CD4-positive, alpha-beta T cell (primary cell): ENCODE data around the gene ADGRD1. TPM values are rescaled to one million over a fixed set of nuclear protein-coding genes. Genes with fewer than 3 reads are reported as not detected.

Experiments used
- ATAC-seq: fragments of 200-7000 bp; cut with Tn5 transposase; one replicate; pipeline ENCODE4 v1.10.0; 2022; ENCODE audit warnings: mild to moderate bottlenecking; ENCODE audit not compliant: poor library complexity
- CTCF ChIA-PET: fragments of 350-600 bp; sonication (Branson Sonifier 250); formaldehyde crosslinking; loops from one replicate; lab custom pipeline; 2021; ENCODE audit warnings: antibody characterized with exemption, inconsistent platforms; lab: Charles Lee
- POLR2A ChIA-PET: fragments of 350-600 bp; sonication (Branson Sonifier 250); formaldehyde crosslinking; loops from one replicate; lab custom pipeline; 2021; ENCODE audit warnings: antibody characterized with exemption, inconsistent platforms; lab: Charles Lee
- DNase-seq, 14 experiments: peaks; one replicate each; pipeline ENCODE4 v3.0.0-alpha.2; 2013 to 2020; ENCODE audit warnings: mixed read lengths in 2 of 14
- H3K27ac ChIP-seq, 2 donors: one replicate each; pipeline versions ENCODE4 v1.5.1 to v1.7.0; 2013; ENCODE audit warnings: low read length in 2 of 2, low read depth in 1 of 2, mild to moderate bottlenecking in 1 of 2
- H3K27me3 ChIP-seq, 2 experiments: 1 replicate in 1 of 2; 2 replicates in 1 of 2; pipeline versions ENCODE4 v1.6.1 to v1.7.0; 2013; ENCODE audit warnings: low read length in 2 of 2, control low read depth in 1 of 2, mild to moderate bottlenecking in 1 of 2, moderate library complexity in 1 of 2; ENCODE audit not compliant: insufficient read depth in 2 of 2, control insufficient read depth in 1 of 2
- H3K36me3 ChIP-seq: one replicate; pipeline ENCODE4 v1.6.1; 2013; ENCODE audit warnings: low read length, control low read depth; ENCODE audit not compliant: insufficient read depth
- H3K4me1 ChIP-seq: one replicate; pipeline ENCODE4 v1.6.1; 2013; ENCODE audit warnings: low read length, control low read depth; ENCODE audit not compliant: insufficient read depth
- H3K4me3 ChIP-seq: one replicate; pipeline ENCODE4 v1.5.1; 2013; ENCODE audit warnings: mild to moderate bottlenecking, low read length, moderate library complexity
- H3K9me3 ChIP-seq, 2 experiments: 1 replicate in 1 of 2; 2 replicates in 1 of 2; pipeline versions ENCODE4 v1.6.1 to v1.7.0; 2013; ENCODE audit warnings: low read length in 2 of 2, mild to moderate bottlenecking in 2 of 2, control low read depth in 1 of 2, moderate library complexity in 1 of 2; ENCODE audit not compliant: control insufficient read depth in 1 of 2, insufficient read depth in 1 of 2
- H3K27ac Mint-ChIP-seq: one replicate; pipeline ENCODE4 v1.8.0; 2020; ENCODE audit warnings: mixed read lengths
- H3K27me3 Mint-ChIP-seq: one replicate; pipeline ENCODE4 v1.8.0; 2021; ENCODE audit warnings: mixed read lengths
- H3K36me3 Mint-ChIP-seq: one replicate; pipeline ENCODE4 v1.8.0; 2021; ENCODE audit warnings: low read depth, mixed read lengths
- H3K4me1 Mint-ChIP-seq: one replicate; pipeline ENCODE4 v1.8.0; 2021; ENCODE audit warnings: low read depth, mixed read lengths
- H3K4me3 Mint-ChIP-seq: one replicate; pipeline ENCODE4 v1.8.0; 2020; ENCODE audit warnings: mild to moderate bottlenecking, mixed read lengths
- H3K9me3 Mint-ChIP-seq: one replicate; pipeline ENCODE4 v1.8.0; 2020; ENCODE audit warnings: mixed read lengths
- CTCF ChIP-seq: fragments of 200-600 bp; IDR thresholded peaks from one replicate; pipeline ENCODE4 v1.8.0; 2022; ENCODE audit warnings: antibody characterized with exemption, mild to moderate bottlenecking
- intact Hi-C, 2 experiments: fragments of 100-400 bp; cut with DNase I in 1 of 2; cut with micrococcal nuclease in 1 of 2; formaldehyde crosslinking; loops; one replicate each; pipeline versions ENCODE4 v1.15.1 to v1.9.0; 2023 to 2025; cut with DNase I, micrococcal nuclease
- total RNA-seq, 174 experiments: library from RNA in 2 of 174; stranded (reverse) in 2 of 174; gene quantifications; one replicate each; pipeline ENCODE4 v1.2.3 and lab custom pipeline; 2021 to 2026

Gene ADGRD1
- total RNA-seq, 2 experiments from 2014 or later = 0.22 TPM; not detected in 1

- CTCF ChIA-PET = no interaction called here
Measured at GRCh38 chr12:131119936-131120335, 166.2 kb downstream of the ADGRD1 start.

GRCh38 chr12:131120831-131121271 lies 167.1 kb downstream of the ADGRD1 start:
- ChIA-PET POLR2A (no interaction called here), CTCF (no interaction called here)
- ATAC-seq = no peak
- Mint-ChIP-seq H3K27me3 (no peaks in the 10 kb centered on the region), H3K9me3 (no peaks in the 10 kb centered on the region), H3K27ac (no peak overlapping the region), H3K4me3 (no peak overlapping the region), H3K36me3 (no peaks in the 10 kb centered on the region), H3K4me1 (no peaks in the 10 kb centered on the region)
- no peak for TF ChIP-seq CTCF
- no peaks in the 10 kb centered on the region for H3K9me3 ChIP-seq
- peaks cover 0 to 2% of the 10 kb centered on the region in 2 experiments for H3K27me3 ChIP-seq
- intact Hi-C loops = no loop called here
- peak in 1 of 14 experiments; percentile 31 for DNase-seq
- no peaks in the 10 kb centered on the region for H3K4me1 ChIP-seq
- no peaks in the 10 kb centered on the region for H3K36me3 ChIP-seq
- H3K27ac ChIP-seq = no peak overlapping the region
- no peak overlapping the region for H3K4me3 ChIP-seq

More at GRCh38 chr12:131119936-131120335, 166.2 kb downstream of the ADGRD1 start:
- intact Hi-C loops = no loop called here
- no peaks in the 10 kb centered on the region for H3K36me3 Mint-ChIP-seq
- no peaks in the 10 kb centered on the region for H3K36me3 ChIP-seq
- DNase-seq (peak in 1 of 14 experiments; percentile 17), ATAC-seq (no peak)
- H3K4me1 Mint-ChIP-seq = no peaks in the 10 kb centered on the region
- no peak overlapping the region for H3K27ac Mint-ChIP-seq
- no peak overlapping the region for H3K4me3 ChIP-seq
- H3K4me1 ChIP-seq = no peaks in the 10 kb centered on the region
- no peaks in the 10 kb centered on the region for H3K9me3 ChIP-seq
- H3K9me3 Mint-ChIP-seq = no peaks in the 10 kb centered on the region
- POLR2A ChIA-PET = no interaction called here
- no peaks in the 10 kb centered on the region for H3K27me3 Mint-ChIP-seq
- no peak overlapping the region for H3K4me3 Mint-ChIP-seq
- no peak for TF ChIP-seq CTCF
- H3K27ac ChIP-seq = no peak overlapping the region
- H3K27me3 ChIP-seq = peaks cover 0 to 4% of the 10 kb centered on the region in 2 experiments

GRCh38 chr12:131121705-131122405 lies 168.1 kb downstream of the ADGRD1 start:
- Histone ChIP-seq H3K27me3 (peaks cover 0 to 2% of the 10 kb centered on the region in 2 experiments), H3K27ac (no peak overlapping the region), H3K4me1 (no peaks in the 10 kb centered on the region), H3K36me3 (no peaks in the 10 kb centered on the region), H3K9me3 (no peaks in the 10 kb centered on the region), H3K4me3 (no peak overlapping the region)
- Mint-ChIP-seq H3K9me3 (no peaks in the 10 kb centered on the region), H3K27ac (no peak overlapping the region), H3K27me3 (no peaks in the 10 kb centered on the region), H3K4me1 (no peaks in the 10 kb centered on the region), H3K4me3 (no peak overlapping the region), H3K36me3 (no peaks in the 10 kb centered on the region)
- TF ChIP-seq CTCF = no peak
- ATAC-seq (no peak), DNase-seq (peak in 2 of 14 experiments; percentile 5 to 26)
- ChIA-PET POLR2A (no interaction called here), CTCF (no interaction called here)
- intact Hi-C loops = no loop called here
